H9 (cell line): ENCODE data around the gene DACH1. TPM values are rescaled to one million over a fixed set of nuclear protein-coding genes. Genes with fewer than 3 reads are reported as not detected.

ENCODE experiments used
- DNase-seq: peaks from one replicate; pipeline ENCODE4 v3.0.0-alpha.2; 2017
- H2AFZ ChIP-seq: one replicate; pipeline ENCODE4 v1.6.1; 2013; ENCODE audit warnings: mild to moderate bottlenecking, low read length, control low read depth, moderate library complexity
- H2AK5ac ChIP-seq: 2 replicates; pipeline ENCODE4 v1.6.1; 2013; ENCODE audit warnings: low read length, control low read depth, mixed read lengths; ENCODE audit not compliant: insufficient read length
- H2BK120ac ChIP-seq: one replicate; pipeline ENCODE4 v1.6.1; 2013; ENCODE audit warnings: low read depth, mild to moderate bottlenecking, low read length, control low read depth, inconsistent platforms; ENCODE audit not compliant: poor library complexity, severe bottlenecking
- H2BK12ac ChIP-seq: 2 replicates; pipeline ENCODE4 v1.6.1; 2013; ENCODE audit warnings: low read length, control low read depth, mixed read lengths, low read depth; ENCODE audit not compliant: insufficient read length
- H2BK15ac ChIP-seq: 2 replicates; pipeline ENCODE4 v1.6.1; 2013; ENCODE audit warnings: low read depth, low read length, control low read depth
- H2BK20ac ChIP-seq: one replicate; pipeline ENCODE4 v1.6.1; 2013; ENCODE audit warnings: low read depth, mild to moderate bottlenecking, low read length, control low read depth, inconsistent platforms; ENCODE audit not compliant: poor library complexity, severe bottlenecking
- H2BK5ac ChIP-seq: 2 replicates; pipeline ENCODE4 v1.6.1; 2013; ENCODE audit warnings: low read length, control low read depth, mixed read lengths; ENCODE audit not compliant: insufficient read length
- H3K14ac ChIP-seq: 2 replicates; pipeline ENCODE4 v1.6.1; 2013; ENCODE audit warnings: low read length, control low read depth; ENCODE audit not compliant: insufficient read depth
- H3K18ac ChIP-seq: 2 replicates; pipeline ENCODE4 v1.6.1; 2013; ENCODE audit warnings: low read depth, mild to moderate bottlenecking, mixed read lengths, low read length, control low read depth; ENCODE audit not compliant: insufficient read length
- H3K23ac ChIP-seq: 2 replicates; pipeline ENCODE4 v1.6.1; 2013; ENCODE audit warnings: low read length, control low read depth, mixed read lengths, low read depth; ENCODE audit not compliant: insufficient read length
- H3K23me2 ChIP-seq: 2 replicates; pipeline ENCODE4 v1.6.1; 2013; ENCODE audit warnings: low read depth, mild to moderate bottlenecking, mixed read lengths, low read length, control low read depth; ENCODE audit not compliant: insufficient read length, poor library complexity, severe bottlenecking
- H3K27ac ChIP-seq: 2 replicates; pipeline ENCODE4 v1.5.1; 2013; ENCODE audit warnings: low read length, control low read depth, mixed read lengths, low read depth; ENCODE audit not compliant: insufficient read length
- H3K27me3 ChIP-seq: 2 replicates; pipeline ENCODE4 v1.6.1; 2013; ENCODE audit warnings: low read length, control low read depth, inconsistent platforms; ENCODE audit not compliant: insufficient read depth
- H3K4ac ChIP-seq: 2 replicates; pipeline ENCODE4 v1.6.1; 2013; ENCODE audit warnings: low read depth, mild to moderate bottlenecking, control low read depth, inconsistent platforms, low read length, moderate library complexity
- H3K4me1 ChIP-seq: 2 replicates; pipeline ENCODE4 v1.6.1; 2013; ENCODE audit warnings: low read length, control low read depth, inconsistent platforms; ENCODE audit not compliant: insufficient read depth
- H3K4me2 ChIP-seq: 2 replicates; pipeline ENCODE4 v1.6.1; 2013; ENCODE audit warnings: low read length, control low read depth, mixed read lengths; ENCODE audit not compliant: insufficient read length, insufficient read depth
- H3K56ac ChIP-seq: 2 replicates; pipeline ENCODE4 v1.6.1; 2013; ENCODE audit warnings: low read depth, mild to moderate bottlenecking, mixed read lengths, low read length, control low read depth; ENCODE audit not compliant: insufficient read length
- H3K79me1 ChIP-seq: 2 replicates; pipeline ENCODE4 v1.6.1; 2013; ENCODE audit warnings: low read depth, mild to moderate bottlenecking, moderate library complexity, low read length, control low read depth, inconsistent platforms; ENCODE audit not compliant: insufficient read depth, poor library complexity, severe bottlenecking
- H3K79me2 ChIP-seq: 2 replicates; pipeline ENCODE4 v1.6.1; 2013; ENCODE audit warnings: low read length, control low read depth, inconsistent platforms; ENCODE audit not compliant: insufficient read depth
- H3K9ac ChIP-seq: 2 replicates; pipeline ENCODE4 v1.6.1; 2013; ENCODE audit warnings: low read length, control low read depth, mixed read lengths; ENCODE audit not compliant: insufficient read length; ENCODE audit errors: extremely low read depth
- H3K9me3 ChIP-seq: one replicate; pipeline ENCODE4 v1.6.1; 2013; ENCODE audit warnings: low read depth, low read length, inconsistent platforms; ENCODE audit not compliant: control insufficient read depth
- H3T11ph ChIP-seq: one replicate; pipeline ENCODE4 v1.6.1; 2013; ENCODE audit warnings: mild to moderate bottlenecking, low read length, control low read depth, inconsistent platforms
- H4K20me1 ChIP-seq: one replicate; pipeline ENCODE4 v1.6.1; 2013; ENCODE audit not compliant: control insufficient read depth, insufficient read length, insufficient read depth
- H4K5ac ChIP-seq: 2 replicates; pipeline ENCODE4 v1.6.1; 2013; ENCODE audit warnings: low read depth, mild to moderate bottlenecking, mixed read lengths, low read length, control low read depth; ENCODE audit not compliant: insufficient read length
- H4K8ac ChIP-seq: replicated peaks from 2 replicates; pipeline ENCODE4 v1.6.1; 2013; ENCODE audit warnings: low read length, control low read depth, mixed read lengths, low read depth; ENCODE audit not compliant: insufficient read length
- H4K91ac ChIP-seq: 2 replicates; pipeline ENCODE4 v1.6.1; 2013; ENCODE audit warnings: low read depth, mild to moderate bottlenecking, moderate library complexity, mixed read lengths, low read length, control low read depth; ENCODE audit not compliant: insufficient read length
- H3K27ac Mint-ChIP-seq, 3 experiments: 2 replicates in 2 of 3; 3 replicates in 1 of 3; pipeline ENCODE4 v1.8.0; 2020 to 2021; ENCODE audit warnings: mixed read lengths in 3 of 3, mild to moderate bottlenecking in 1 of 3, moderate library complexity in 1 of 3
- H3K27me3 Mint-ChIP-seq: 2 replicates; pipeline ENCODE4 v1.8.0; 2021; ENCODE audit warnings: low read depth, mild to moderate bottlenecking, moderate library complexity, mixed read lengths
- H3K36me3 Mint-ChIP-seq, 3 experiments: 2 replicates in 2 of 3; 3 replicates in 1 of 3; pipeline ENCODE4 v1.8.0; 2020 to 2021; ENCODE audit warnings: low read depth in 3 of 3, mixed read lengths in 3 of 3; ENCODE audit not compliant: insufficient read depth in 1 of 3
- H3K4me1 Mint-ChIP-seq, 2 experiments: 2 replicates each; pipeline ENCODE4 v1.8.0; 2020; ENCODE audit warnings: mixed read lengths in 2 of 2
- H3K4me3 Mint-ChIP-seq, 2 experiments: 2 replicates in 1 of 2; 3 replicates in 1 of 2; pipeline ENCODE4 v1.8.0; 2020 to 2021; ENCODE audit warnings: mild to moderate bottlenecking in 2 of 2, mixed read lengths in 2 of 2, moderate library complexity in 1 of 2
- H3K9me3 Mint-ChIP-seq, 2 experiments: 2 replicates in 1 of 2; 3 replicates in 1 of 2; pipeline ENCODE4 v1.8.0; 2020; ENCODE audit warnings: mild to moderate bottlenecking in 2 of 2, mixed read lengths in 2 of 2, moderate library complexity in 1 of 2
- CTCF ChIP-seq: fragments of 200-600 bp; sonication (generic); conservative IDR thresholded peaks from 3 replicates; pipeline ENCODE4 v1.8.0; 2021; ENCODE audit warnings: antibody characterized with exemption, mild to moderate bottlenecking
- WGBS: extraction: QIAGEN DNeasy Blood & Tissue Kit; methylation state at CpG from one replicate; pipeline ENCODE4 v1.1.7; 2013; ENCODE audit warnings: missing lambda C conversion rate, low lambda C conversion rate, mixed read lengths; ENCODE audit not compliant: insufficient read length; ENCODE audit errors: extremely low coverage; 5-methylcytosine and 5-hydroxymethylcytosine counted together
- total RNA-seq: library from RNA; stranded (reverse); gene quantifications from 2 replicates; pipeline ENCODE4 v1.2.1, GENCODE V29; 2021

DACH1 gene
- total RNA-seq, 1 experiment from 2014 or later, result not detected

- Histone ChIP-seq H2BK120ac (no peak overlapping the region), H3K79me1 (no peaks in the 10 kb centered on the region), H3K27me3 (no peaks in the 10 kb centered on the region), H3K14ac (no peak overlapping the region), H3K27ac (no peak overlapping the region), H3K56ac (no peak overlapping the region), H3K18ac (no peak overlapping the region), H2BK12ac (no peak overlapping the region), H3K79me2 (no peaks in the 10 kb centered on the region), H4K20me1 (no peaks in the 10 kb centered on the region), H4K8ac (no peak overlapping the region), H4K91ac (no peak overlapping the region), H2AFZ (no peak overlapping the region), H3K9ac (no peak overlapping the region), H3K23me2 (no peaks in the 10 kb centered on the region), H3K4me1 (peaks cover 3% of the 10 kb centered on the region), H3K23ac (no peak overlapping the region), H3K9me3 (no peaks in the 10 kb centered on the region), H4K5ac (no peak overlapping the region), H3K4ac (no peak overlapping the region), H3T11ph (no peak overlapping the region), H2BK5ac (no peak overlapping the region), H2BK20ac (no peak overlapping the region), H2AK5ac (no peak overlapping the region), H2BK15ac (no peak overlapping the region), H3K4me2 (no peak overlapping the region)
- Mint-ChIP-seq H3K4me3 (no peak overlapping the region), H3K27ac (no peak overlapping the region), H3K27me3 (no peaks in the 10 kb centered on the region), H3K4me1 (peaks cover 20 to 27% of the 10 kb centered on the region in 2 experiments), H3K36me3 (no peaks in the 10 kb centered on the region), H3K9me3 (no peaks in the 10 kb centered on the region)
- no peak for TF ChIP-seq CTCF
- WGBS, result no CpG with 5 or more reads among the region's 5 CpGs
- no peak for DNase-seq
Measured at GRCh38 chr13:71789693-71790329, 77.2 kb downstream of the DACH1 start.
